ENCODE measurements around the gene MVP.

MVP gene

DNA sequence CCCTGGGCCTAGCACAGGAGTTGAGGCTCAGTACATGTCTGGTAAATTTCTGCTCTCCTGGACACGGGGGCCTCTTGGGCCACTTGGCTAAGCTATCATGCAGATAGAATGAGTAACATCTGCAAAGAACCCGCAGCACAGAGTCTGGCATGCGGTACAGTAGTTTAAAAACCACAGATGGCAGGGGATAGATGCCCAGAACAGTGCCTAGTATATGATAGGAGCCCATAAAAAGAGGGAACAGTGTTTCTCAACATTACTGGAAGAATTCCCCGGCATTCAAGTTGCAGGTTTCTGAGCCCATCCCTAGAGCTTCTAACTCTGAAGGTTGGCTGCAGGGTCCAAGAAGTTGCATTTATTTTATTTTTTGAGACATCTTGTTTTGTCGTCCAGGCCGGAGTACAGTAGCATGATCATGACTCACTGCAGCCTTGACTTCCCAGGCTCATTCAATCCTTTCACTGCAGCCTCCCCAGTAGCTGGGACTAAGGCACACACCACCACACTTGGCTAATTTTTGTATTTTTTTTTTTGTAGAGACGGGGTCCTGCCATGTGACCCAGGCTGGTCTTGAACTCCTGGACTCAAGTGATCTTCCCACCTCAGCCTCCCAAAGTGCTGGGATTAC lies 37.0 kb downstream of the MVP start:
- peaks cover 22% of the 10 kb centered on the region for H3K4me1 Mint-ChIP-seq
- no peaks in the 10 kb centered on the region for H3K9me3 Mint-ChIP-seq
- H3K27me3 Mint-ChIP-seq (ENCODE audit: low read depth, poor library complexity): peaks cover 25% of the 10 kb centered on the region
- peak overlapping the region; percentile 83 for H3K27ac Mint-ChIP-seq
- H3K36me3 Mint-ChIP-seq (ENCODE audit: low read depth): peaks cover 26% of the 10 kb centered on the region
- H3K4me3 Mint-ChIP-seq: no peak overlapping the region
- TF ChIP-seq, protein P1, sequence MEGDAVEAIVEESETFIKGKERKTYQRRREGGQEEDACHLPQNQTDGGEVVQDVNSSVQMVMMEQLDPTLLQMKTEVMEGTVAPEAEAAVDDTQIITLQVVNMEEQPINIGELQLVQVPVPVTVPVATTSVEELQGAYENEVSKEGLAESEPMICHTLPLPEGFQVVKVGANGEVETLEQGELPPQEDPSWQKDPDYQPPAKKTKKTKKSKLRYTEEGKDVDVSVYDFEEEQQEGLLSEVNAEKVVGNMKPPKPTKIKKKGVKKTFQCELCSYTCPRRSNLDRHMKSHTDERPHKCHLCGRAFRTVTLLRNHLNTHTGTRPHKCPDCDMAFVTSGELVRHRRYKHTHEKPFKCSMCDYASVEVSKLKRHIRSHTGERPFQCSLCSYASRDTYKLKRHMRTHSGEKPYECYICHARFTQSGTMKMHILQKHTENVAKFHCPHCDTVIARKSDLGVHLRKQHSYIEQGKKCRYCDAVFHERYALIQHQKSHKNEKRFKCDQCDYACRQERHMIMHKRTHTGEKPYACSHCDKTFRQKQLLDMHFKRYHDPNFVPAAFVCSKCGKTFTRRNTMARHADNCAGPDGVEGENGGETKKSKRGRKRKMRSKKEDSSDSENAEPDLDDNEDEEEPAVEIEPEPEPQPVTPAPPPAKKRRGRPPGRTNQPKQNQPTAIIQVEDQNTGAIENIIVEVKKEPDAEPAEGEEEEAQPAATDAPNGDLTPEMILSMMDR (IDR thresholded peaks at IDR 0.05): no peak
- DNase-seq: no peak

DNA sequence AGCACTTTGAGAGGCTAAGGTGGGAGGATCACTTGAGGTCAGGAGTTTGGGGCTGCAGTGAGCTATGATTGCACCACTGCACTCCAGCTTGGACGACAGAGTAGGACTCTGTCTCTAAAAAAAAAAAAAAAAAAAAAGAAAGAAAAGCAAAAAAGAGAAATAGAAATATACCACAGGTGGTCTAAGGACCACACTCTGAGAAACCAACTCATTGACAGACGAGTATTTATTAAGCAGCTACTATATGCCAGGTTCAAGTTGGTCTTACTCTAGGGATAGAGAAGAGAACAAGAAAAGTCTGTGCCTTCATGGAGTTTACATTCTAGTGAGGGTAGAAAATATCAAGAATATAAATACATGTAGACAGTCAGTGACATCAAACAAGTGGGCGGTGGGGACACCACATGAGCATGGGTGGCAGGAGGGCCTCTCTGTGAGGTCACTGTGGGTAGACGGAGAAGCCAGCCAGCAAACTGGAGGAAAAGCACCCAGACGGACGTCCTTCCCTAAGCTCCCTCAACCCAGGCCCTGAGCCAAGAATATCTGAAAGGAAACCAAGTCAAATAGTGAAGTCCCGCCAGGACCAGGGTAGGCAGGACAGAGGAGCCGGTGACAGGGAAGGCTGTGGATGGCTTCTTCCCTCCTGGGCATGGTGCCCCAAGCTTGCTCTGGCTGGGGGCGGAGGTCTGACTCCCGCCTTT lies 38.0 kb downstream of the MVP start:
- DNase-seq: no peak
- TF ChIP-seq, protein P1 (IDR thresholded peaks at IDR 0.05): no peak
- H3K36me3 Mint-ChIP-seq (ENCODE audit: low read depth): peaks cover 26% of the 10 kb centered on the region
- H3K27me3 Mint-ChIP-seq (ENCODE audit: low read depth, poor library complexity): peaks cover 22% of the 10 kb centered on the region
- H3K4me1 Mint-ChIP-seq: peaks cover 26% of the 10 kb centered on the region
- H3K27ac Mint-ChIP-seq: peak overlapping the region; percentile 40
- H3K4me3 Mint-ChIP-seq: no peak overlapping the region
- no peaks in the 10 kb centered on the region for H3K9me3 Mint-ChIP-seq

DNA sequence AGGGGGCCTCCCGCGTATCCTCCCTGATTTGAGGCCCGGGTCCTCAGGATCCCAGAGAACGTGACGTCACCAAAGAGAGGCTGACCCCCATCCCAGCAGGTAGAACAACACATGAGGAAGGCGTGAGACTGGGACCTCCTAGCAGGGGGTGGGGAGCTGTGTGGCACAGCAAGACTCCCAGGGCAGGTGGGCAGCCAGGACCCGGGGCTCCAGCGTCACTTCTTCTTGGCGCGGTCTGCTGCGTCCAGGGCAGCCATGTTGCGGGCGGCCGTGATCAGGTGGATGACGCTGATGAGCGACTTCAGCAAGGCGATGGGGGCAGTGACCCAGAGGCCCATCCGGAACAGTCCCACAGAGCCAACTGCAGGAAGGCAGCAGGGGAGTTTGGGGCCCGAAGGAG lies 38.7 kb downstream of the MVP start:
- no peak overlapping the region for H3K4me3 Mint-ChIP-seq
- H3K27me3 Mint-ChIP-seq (ENCODE audit: low read depth, poor library complexity): peaks cover 16% of the 10 kb centered on the region
- H3K9me3 Mint-ChIP-seq: no peaks in the 10 kb centered on the region
- DNase-seq: no peak
- H3K27ac Mint-ChIP-seq: no peak overlapping the region
- TF ChIP-seq, protein P1 (IDR thresholded peaks at IDR 0.05): no peak
- H3K36me3 Mint-ChIP-seq (ENCODE audit: low read depth): peaks cover 26% of the 10 kb centered on the region
- peaks cover 31% of the 10 kb centered on the region for H3K4me1 Mint-ChIP-seq

DNA sequence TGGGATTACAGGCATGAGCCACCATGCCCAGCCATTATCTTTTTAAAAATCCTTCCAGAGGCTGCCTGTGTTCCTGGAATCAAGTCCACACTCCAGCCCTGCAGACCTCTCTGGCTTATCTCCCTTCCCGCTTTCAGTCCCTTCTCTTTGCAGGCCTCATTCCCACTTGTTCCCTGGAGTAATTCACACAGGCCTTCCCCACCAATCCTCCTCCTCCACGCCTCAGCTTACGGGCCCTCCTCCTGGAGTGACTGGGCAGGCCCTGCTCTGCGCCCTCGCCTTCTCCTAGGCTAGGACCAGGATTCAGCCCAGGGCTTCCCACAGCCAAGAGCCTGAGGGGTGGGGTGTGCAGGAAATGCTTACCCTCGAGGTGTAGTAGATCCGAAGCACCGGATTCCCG lies 40.0 kb downstream of the MVP start:
- Mint-ChIP-seq H3K27me3 (ENCODE audit: low read depth, poor library complexity) (peaks cover 15% of the 10 kb centered on the region), H3K4me3 (no peak overlapping the region), H3K9me3 (no peaks in the 10 kb centered on the region), H3K4me1 (peaks cover 31% of the 10 kb centered on the region), H3K36me3 (ENCODE audit: low read depth) (peaks cover 26% of the 10 kb centered on the region), H3K27ac (peak overlapping the region; percentile 26)
- TF ChIP-seq, protein P1 (IDR thresholded peaks at IDR 0.05): no peak
- no peak for DNase-seq

DNA sequence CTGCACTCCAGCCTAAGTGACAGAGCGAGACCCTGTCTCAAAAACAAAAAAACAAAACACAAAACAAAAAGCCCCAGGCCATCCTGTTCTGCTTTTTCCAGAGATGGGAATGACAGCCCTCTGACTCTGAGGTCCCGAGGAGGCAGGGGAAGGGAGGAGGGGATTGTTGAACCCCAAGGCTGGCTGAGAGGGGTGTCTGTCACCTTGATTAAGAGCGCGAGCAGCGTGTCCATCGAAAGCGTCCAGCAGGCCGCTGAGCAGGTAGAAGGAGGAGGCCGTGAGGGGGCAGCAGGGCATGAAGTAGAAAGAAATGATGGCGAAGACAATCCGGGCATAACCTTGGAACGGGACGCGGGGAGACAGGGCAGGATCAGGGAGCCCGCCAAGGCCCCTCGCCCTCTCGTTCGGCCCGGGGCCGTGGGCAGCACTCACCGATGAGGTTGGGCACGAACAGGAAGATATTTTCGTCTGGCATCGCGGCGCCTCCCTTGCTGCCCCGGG lies 42.2 kb downstream of the MVP start:
- Mint-ChIP-seq H3K27ac (peak overlapping the region; percentile 91), H3K36me3 (ENCODE audit: low read depth) (peaks cover 26% of the 10 kb centered on the region), H3K27me3 (ENCODE audit: low read depth, poor library complexity) (peaks cover 18% of the 10 kb centered on the region), H3K4me1 (peaks cover 26% of the 10 kb centered on the region), H3K4me3 (peak overlapping the region; percentile 99), H3K9me3 (no peaks in the 10 kb centered on the region)
- TF ChIP-seq, protein P1 (IDR thresholded peaks at IDR 0.05): no peak
- DNase-seq: peak; percentile 35

Measured in nephron progenitor cell (in vitro differentiated cells).